ENCODE data around the gene SIGLEC1. TPM values are rescaled to one million over a fixed set of nuclear protein-coding genes. Genes with fewer than 3 reads are reported as not detected.

The SIGLEC1 gene
- total RNA-seq, 1 experiment from 2014 or later: not detected

GRCh38 chr20:3729811-3730540 lies 17.6 kb upstream of the SIGLEC1 start:
- H3K4me1 Mint-ChIP-seq (ENCODE audit: low read depth, unreplicated experiment): peaks cover 9% of the 10 kb centered on the region
- Histone ChIP-seq H3K27me3 (replicated peaks; ENCODE audit: control insufficient read depth, insufficient read depth, low read length) (no peaks in the 10 kb centered on the region), H3K9me3 (no peaks in the 10 kb centered on the region), H3K4me1 (peaks cover 11% of the 10 kb centered on the region), H3K36me3 (ENCODE audit: control insufficient read depth, insufficient read depth, low read length) (no peaks in the 10 kb centered on the region), H3K4me3 (ENCODE audit: low read depth, low read length) (no peak overlapping the region)
- ChIA-PET CTCF (no interaction called here), POLR2A (no interaction called here)
- H3K27me3 Mint-ChIP-seq (ENCODE audit: insufficient read depth, unreplicated experiment): peaks cover 7% of the 10 kb centered on the region
- intact Hi-C loops (cut with micrococcal nuclease; ENCODE audit: unreplicated experiment): no loop called here
- H3K36me3 Mint-ChIP-seq (ENCODE audit: insufficient read depth, unreplicated experiment): peaks cover 5% of the 10 kb centered on the region
- TF ChIP-seq CTCF (IDR thresholded peaks at IDR 0.05; ENCODE audit: insufficient read depth in 1 of 2, low read depth in 1 of 2, low read length in 1 of 2, severe bottlenecking in 1 of 2, unreplicated experiment in 1 of 2): no peak
- H3K9me3 Mint-ChIP-seq (ENCODE audit: unreplicated experiment): no peaks in the 10 kb centered on the region
- BruUV-seq (replicated peaks): no TSS peak
- H3K4me3 Mint-ChIP-seq (ENCODE audit: unreplicated experiment): no peak overlapping the region
- no peak for DNase-seq
- no peak overlapping the region for H3K27ac Mint-ChIP-seq (ENCODE audit: unreplicated experiment)

- POLR2A ChIA-PET: no interaction called here
Observed at GRCh38 chr20:3729378-3729777, 17.0 kb upstream of the SIGLEC1 start.

DNA sequence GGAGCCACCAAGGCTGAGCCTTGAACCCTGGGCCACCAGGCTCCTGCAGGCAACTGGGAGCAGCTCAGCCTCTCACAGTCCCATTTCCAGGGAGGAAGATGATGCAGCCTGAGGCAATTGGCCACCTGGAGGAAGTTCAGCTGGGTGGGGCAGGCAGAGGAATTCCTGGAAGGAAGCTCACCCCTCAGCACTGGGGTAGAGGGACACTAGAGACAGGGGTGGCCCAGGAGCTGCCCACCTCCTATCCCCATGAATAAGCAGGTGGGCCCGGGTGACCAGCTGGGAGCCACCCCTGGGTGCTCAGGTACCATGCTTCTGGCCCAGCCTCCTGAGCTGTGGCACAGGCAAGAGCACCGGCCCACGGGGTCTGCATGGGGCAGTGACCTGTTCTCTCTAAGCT lies 16.5 kb upstream of the SIGLEC1 start:
- Mint-ChIP-seq H3K9me3 (ENCODE audit: unreplicated experiment) (no peaks in the 10 kb centered on the region), H3K36me3 (ENCODE audit: insufficient read depth, unreplicated experiment) (peaks cover 5% of the 10 kb centered on the region), H3K27me3 (ENCODE audit: insufficient read depth, unreplicated experiment) (peaks cover 10% of the 10 kb centered on the region), H3K27ac (ENCODE audit: unreplicated experiment) (no peak overlapping the region), H3K4me1 (ENCODE audit: low read depth, unreplicated experiment) (peaks cover 9% of the 10 kb centered on the region), H3K4me3 (ENCODE audit: unreplicated experiment) (no peak overlapping the region)
- Histone ChIP-seq H3K9me3 (no peaks in the 10 kb centered on the region), H3K27me3 (replicated peaks; ENCODE audit: control insufficient read depth, insufficient read depth, low read length) (no peaks in the 10 kb centered on the region), H3K4me1 (peaks cover 11% of the 10 kb centered on the region), H3K36me3 (ENCODE audit: control insufficient read depth, insufficient read depth, low read length) (no peaks in the 10 kb centered on the region), H3K4me3 (ENCODE audit: low read depth, low read length) (no peak overlapping the region)
- ChIA-PET POLR2A (no interaction called here), CTCF (interaction anchor here (2.7 kb wide), 1 partner anchor 18 kb away, joined by 9 read pairs; no protein-coding TSS in a partner anchor)
- no TSS peak for BruUV-seq (replicated peaks)
- intact Hi-C loops (cut with micrococcal nuclease; ENCODE audit: unreplicated experiment): no loop called here
- TF ChIP-seq CTCF (IDR thresholded peaks at IDR 0.05; ENCODE audit: insufficient read depth in 1 of 2, low read depth in 1 of 2, low read length in 1 of 2, severe bottlenecking in 1 of 2, unreplicated experiment in 1 of 2): no peak
- peak in 1 of 2 experiments; percentile 30 for DNase-seq

More at GRCh38 chr20:3729378-3729777, 17.0 kb upstream of the SIGLEC1 start:
- Mint-ChIP-seq H3K27ac (ENCODE audit: unreplicated experiment) (no peak overlapping the region), H3K4me1 (ENCODE audit: low read depth, unreplicated experiment) (peaks cover 9% of the 10 kb centered on the region), H3K4me3 (ENCODE audit: unreplicated experiment) (no peak overlapping the region), H3K9me3 (ENCODE audit: unreplicated experiment) (no peaks in the 10 kb centered on the region), H3K27me3 (ENCODE audit: insufficient read depth, unreplicated experiment) (peaks cover 7% of the 10 kb centered on the region), H3K36me3 (ENCODE audit: insufficient read depth, unreplicated experiment) (peaks cover 5% of the 10 kb centered on the region)
- no peak for DNase-seq
- intact Hi-C loops (cut with micrococcal nuclease; ENCODE audit: unreplicated experiment): no loop called here
- Histone ChIP-seq H3K27me3 (replicated peaks; ENCODE audit: control insufficient read depth, insufficient read depth, low read length) (no peaks in the 10 kb centered on the region), H3K36me3 (ENCODE audit: control insufficient read depth, insufficient read depth, low read length) (no peaks in the 10 kb centered on the region), H3K4me1 (peaks cover 11% of the 10 kb centered on the region), H3K9me3 (no peaks in the 10 kb centered on the region), H3K4me3 (ENCODE audit: low read depth, low read length) (no peak overlapping the region)
- TF ChIP-seq CTCF (IDR thresholded peaks at IDR 0.05; ENCODE audit: insufficient read depth in 1 of 2, low read depth in 1 of 2, low read length in 1 of 2, severe bottlenecking in 1 of 2, unreplicated experiment in 1 of 2): no peak
- CTCF ChIA-PET: no interaction called here
- BruUV-seq (replicated peaks): no TSS peak

Measured in Caco-2 (cell line).